ENCODE data around the gene PLD6. TPM values are rescaled to one million over a fixed set of nuclear protein-coding genes. Genes with fewer than 3 reads are reported as not detected.

The PLD6 gene
- total RNA-seq, 1 experiment from 2014 or later, result 1.2 TPM

DNA sequence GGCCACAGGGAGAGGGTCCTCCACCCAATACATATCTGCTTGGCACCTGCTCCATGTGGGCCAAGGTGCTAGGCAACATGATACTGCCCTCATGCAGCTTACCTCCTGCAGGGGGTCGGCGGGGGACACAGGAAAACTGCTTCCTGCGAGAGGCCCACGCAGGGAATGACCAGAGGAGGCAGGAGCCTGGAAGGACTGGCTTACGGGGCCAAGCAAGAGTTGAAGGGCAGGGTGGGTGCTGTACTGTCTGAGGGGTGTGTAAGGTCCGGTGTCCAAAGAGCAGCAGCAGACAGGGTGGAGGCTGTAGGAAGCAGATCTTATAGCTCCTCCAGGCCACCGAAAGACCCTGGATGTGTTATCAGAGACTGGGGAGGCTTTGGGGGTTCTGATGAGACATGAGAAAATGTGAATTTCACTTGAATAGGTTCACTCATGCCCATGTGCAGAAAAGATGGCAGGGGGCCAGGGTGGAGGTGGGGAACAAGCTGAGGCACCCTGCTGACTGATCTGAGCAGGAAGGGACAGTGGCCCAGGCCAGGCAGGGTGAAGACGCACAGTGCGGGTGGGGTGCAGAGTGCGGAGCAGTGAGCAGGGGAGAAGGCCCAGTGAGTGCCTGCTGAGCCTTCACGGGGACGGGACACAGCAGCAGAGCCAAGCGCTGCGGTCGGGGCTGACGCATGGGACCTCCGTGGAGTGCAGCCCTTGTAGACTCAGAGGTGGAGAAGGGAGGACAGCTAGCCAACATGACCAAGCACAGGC lies 22.6 kb upstream of the PLD6 start:
- TF ChIP-seq ELF4 (CRISPR knock-in tag; IDR thresholded peaks at IDR 0.05; ENCODE audit: low read depth) (no peak), ZNF416 (CRISPR knock-in tag; IDR thresholded peaks at IDR 0.05) (no peak), RORB (CRISPR knock-in tag; IDR thresholded peaks at IDR 0.05) (no peak), FOXK1 (CRISPR knock-in tag; IDR thresholded peaks at IDR 0.05) (no peak), FOXJ3 (CRISPR knock-in tag; IDR thresholded peaks at IDR 0.05; ENCODE audit: borderline replicate concordance) (no peak), SOX15 (CRISPR knock-in tag; IDR thresholded peaks at IDR 0.05) (no peak), SP1 (CRISPR knock-in tag; conservative IDR thresholded peaks at IDR 0.05) (no peak), ZNF425 (CRISPR knock-in tag; conservative IDR thresholded peaks at IDR 0.05) (no peak), HMGXB4 (CRISPR knock-in tag; IDR thresholded peaks at IDR 0.05) (no peak), HMGA2 (CRISPR knock-in tag; IDR thresholded peaks at IDR 0.05) (no peak), ZNF263 (CRISPR knock-in tag; IDR thresholded peaks at IDR 0.05; ENCODE audit: low read depth) (no peak), TEAD4 (CRISPR knock-in tag; IDR thresholded peaks at IDR 0.05) (no peak), ATF3 (CRISPR knock-in tag; conservative IDR thresholded peaks at IDR 0.05) (no peak), NR2C2 (CRISPR knock-in tag; IDR thresholded peaks at IDR 0.05) (no peak)
- TF ChIP-seq, protein P1, sequence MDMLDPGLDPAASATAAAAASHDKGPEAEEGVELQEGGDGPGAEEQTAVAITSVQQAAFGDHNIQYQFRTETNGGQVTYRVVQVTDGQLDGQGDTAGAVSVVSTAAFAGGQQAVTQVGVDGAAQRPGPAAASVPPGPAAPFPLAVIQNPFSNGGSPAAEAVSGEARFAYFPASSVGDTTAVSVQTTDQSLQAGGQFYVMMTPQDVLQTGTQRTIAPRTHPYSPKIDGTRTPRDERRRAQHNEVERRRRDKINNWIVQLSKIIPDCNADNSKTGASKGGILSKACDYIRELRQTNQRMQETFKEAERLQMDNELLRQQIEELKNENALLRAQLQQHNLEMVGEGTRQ (CRISPR knock-in tag; IDR thresholded peaks at IDR 0.05), result no peak
- TF ChIP-seq, protein P2, sequence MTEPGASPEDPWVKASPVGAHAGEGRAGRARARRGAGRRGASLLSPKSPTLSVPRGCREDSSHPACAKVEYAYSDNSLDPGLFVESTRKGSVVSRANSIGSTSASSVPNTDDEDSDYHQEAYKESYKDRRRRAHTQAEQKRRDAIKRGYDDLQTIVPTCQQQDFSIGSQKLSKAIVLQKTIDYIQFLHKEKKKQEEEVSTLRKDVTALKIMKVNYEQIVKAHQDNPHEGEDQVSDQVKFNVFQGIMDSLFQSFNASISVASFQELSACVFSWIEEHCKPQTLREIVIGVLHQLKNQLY (CRISPR knock-in tag; IDR thresholded peaks at IDR 0.05), result no peak
- TF ChIP-seq, protein P3, sequence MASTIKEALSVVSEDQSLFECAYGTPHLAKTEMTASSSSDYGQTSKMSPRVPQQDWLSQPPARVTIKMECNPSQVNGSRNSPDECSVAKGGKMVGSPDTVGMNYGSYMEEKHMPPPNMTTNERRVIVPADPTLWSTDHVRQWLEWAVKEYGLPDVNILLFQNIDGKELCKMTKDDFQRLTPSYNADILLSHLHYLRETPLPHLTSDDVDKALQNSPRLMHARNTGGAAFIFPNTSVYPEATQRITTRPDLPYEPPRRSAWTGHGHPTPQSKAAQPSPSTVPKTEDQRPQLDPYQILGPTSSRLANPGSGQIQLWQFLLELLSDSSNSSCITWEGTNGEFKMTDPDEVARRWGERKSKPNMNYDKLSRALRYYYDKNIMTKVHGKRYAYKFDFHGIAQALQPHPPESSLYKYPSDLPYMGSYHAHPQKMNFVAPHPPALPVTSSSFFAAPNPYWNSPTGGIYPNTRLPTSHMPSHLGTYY (CRISPR knock-in tag; IDR thresholded peaks at IDR 0.05), result no peak
- Mint-ChIP-seq H3K27ac (no peak overlapping the region), H3K4me1 (no peaks in the 10 kb centered on the region), H3K9me3 (no peaks in the 10 kb centered on the region), H3K4me3 (no peak overlapping the region), H3K27me3 (ENCODE audit: low read depth) (no peaks in the 10 kb centered on the region), H3K36me3 (peaks cover 69% of the 10 kb centered on the region)
- POLR2A ChIA-PET, result no interaction called here
- CTCF ChIA-PET, result interaction anchor here (1.6 kb wide), 1 partner anchor 87 kb away, joined by 3 read pairs; no protein-coding TSS in a partner anchor
- ATAC-seq, result no peak
- DNase-seq (ENCODE audit: low spot score), result no peak

Measured in WTC11 (cell line).